HepG2 (cell line): ENCODE results near the gene POLR1H. TPM values are rescaled to one million over a fixed set of nuclear protein-coding genes. Genes with fewer than 3 reads are reported as not detected.

Experiments used
- ARID5B ChIP-seq: IDR thresholded peaks from 2 replicates; pipeline ENCODE4 v1.4.0; 2020; ENCODE audit warnings: mild to moderate bottlenecking, missing genetic modification reagents
- CHD2 ChIP-seq: IDR thresholded peaks from 2 replicates; pipeline ENCODE4 v1.6.1; 2011; ENCODE audit warnings: low read depth, low read length, improper control_type of control experiment
- DNMT1 ChIP-seq: sonication (generic); formaldehyde crosslinking; IDR thresholded peaks from 2 replicates; pipeline ENCODE4 v1.5.1; 2020; ENCODE audit warnings: mild to moderate bottlenecking, missing genetic modification reagents
- FOXA3 ChIP-seq: IDR thresholded peaks from 2 replicates; pipeline ENCODE4 v1.6.1; 2016; ENCODE audit warnings: missing genetic modification reagents, missing compliant biosample characterization
- GMEB1 ChIP-seq: sonication (generic); formaldehyde crosslinking; IDR thresholded peaks from 2 replicates; pipeline ENCODE4 v1.5.1; 2020; ENCODE audit warnings: missing genetic modification reagents, mild to moderate bottlenecking, borderline replicate concordance
- HNRNPUL1 ChIP-seq: fragments of 200-400 bp; formaldehyde crosslinking; IDR thresholded peaks from 2 replicates; pipeline ENCODE4 v1.6.1; 2017; ENCODE audit warnings: low read depth, mild to moderate bottlenecking, low read length, moderate library complexity
- HOXA5 ChIP-seq: sonication (generic); formaldehyde crosslinking; IDR thresholded peaks from 2 replicates; pipeline ENCODE4 v1.4.0; 2020; ENCODE audit warnings: missing genetic modification reagents
- MED13 ChIP-seq: sonication (generic); formaldehyde crosslinking; IDR thresholded peaks from 2 replicates; pipeline ENCODE4 v1.5.0; 2020; ENCODE audit warnings: missing genetic modification reagents
- NRL ChIP-seq: sonication (generic); formaldehyde crosslinking; IDR thresholded peaks from 2 replicates; pipeline ENCODE4 v1.5.0; 2020; ENCODE audit warnings: missing genetic modification reagents, mild to moderate bottlenecking, moderate library complexity, borderline replicate concordance
- SP140L ChIP-seq: sonication (generic); formaldehyde crosslinking; IDR thresholded peaks from 2 replicates; pipeline ENCODE4 v1.4.0; 2020; ENCODE audit warnings: missing genetic modification reagents, borderline replicate concordance
- ZBTB49 ChIP-seq: sonication (generic); formaldehyde crosslinking; IDR thresholded peaks from 2 replicates; pipeline ENCODE4 v1.4.0; 2020; ENCODE audit warnings: missing genetic modification reagents, borderline replicate concordance
- ZNF12 ChIP-seq: sonication (generic); formaldehyde crosslinking; IDR thresholded peaks from 2 replicates; pipeline ENCODE4 v1.5.0; 2020; ENCODE audit warnings: missing genetic modification reagents
- ZNF343 ChIP-seq: sonication (generic); formaldehyde crosslinking; IDR thresholded peaks from 2 replicates; pipeline ENCODE4 v1.4.0; 2020; ENCODE audit warnings: mild to moderate bottlenecking, missing genetic modification reagents
- ZNF382 ChIP-seq: sonication (generic); formaldehyde crosslinking; IDR thresholded peaks from 2 replicates; pipeline ENCODE4 v1.5.0; 2020; ENCODE audit warnings: missing genetic modification reagents, mild to moderate bottlenecking, borderline replicate concordance
- ZNF547 ChIP-seq: sonication (generic); formaldehyde crosslinking; IDR thresholded peaks from 2 replicates; pipeline ENCODE4 v1.5.1; 2020; ENCODE audit warnings: mild to moderate bottlenecking, missing genetic modification reagents
- ZNF607 ChIP-seq: sonication (generic); formaldehyde crosslinking; IDR thresholded peaks from 2 replicates; pipeline ENCODE4 v1.5.1; 2020; ENCODE audit warnings: missing genetic modification reagents, mild to moderate bottlenecking, borderline replicate concordance
- polyA plus RNA-seq, 8 experiments: library from polyadenylated mRNA; depleted of rRNA in 3 of 8; stranded (reverse) in 7 of 8; unstranded in 1 of 8; fragments of >200 nt; fragmentation: Illumina TruSeq in 4 of 8; extraction: Trizol in 4 of 8; gene quantifications; 2 replicates each; pipeline versions ENCODE4 v1.2.1 to v1.2.3, GENCODE V29; 2011 to 2016; ENCODE audit warnings: low read depth in 4 of 8, missing spikeins in 1 of 8, mixed read lengths in 1 of 8; ENCODE audit not compliant: insufficient read depth in 1 of 8
- total RNA-seq, 5 experiments: library from RNA; depleted of rRNA; stranded (reverse); fragments of >200 nt; fragmentation: Illumina TruSeq; extraction: Trizol; gene quantifications; 2 replicates each; pipeline ENCODE4 v1.2.3, GENCODE V29; 2016; ENCODE audit warnings: low read depth in 1 of 5
- TF ChIP-seq, protein P1 (sequence below): sonication (generic); formaldehyde crosslinking; IDR thresholded peaks from 2 replicates; pipeline ENCODE4 v1.4.0; 2020; ENCODE audit warnings: missing genetic modification reagents

Gene POLR1H
- total and polyA plus RNA-seq, 2 of the 13 experiments (the other 11 are each of a cell fraction or from before 2014, with no cell fraction given): 61.4 to 79.8 TPM

DNA sequence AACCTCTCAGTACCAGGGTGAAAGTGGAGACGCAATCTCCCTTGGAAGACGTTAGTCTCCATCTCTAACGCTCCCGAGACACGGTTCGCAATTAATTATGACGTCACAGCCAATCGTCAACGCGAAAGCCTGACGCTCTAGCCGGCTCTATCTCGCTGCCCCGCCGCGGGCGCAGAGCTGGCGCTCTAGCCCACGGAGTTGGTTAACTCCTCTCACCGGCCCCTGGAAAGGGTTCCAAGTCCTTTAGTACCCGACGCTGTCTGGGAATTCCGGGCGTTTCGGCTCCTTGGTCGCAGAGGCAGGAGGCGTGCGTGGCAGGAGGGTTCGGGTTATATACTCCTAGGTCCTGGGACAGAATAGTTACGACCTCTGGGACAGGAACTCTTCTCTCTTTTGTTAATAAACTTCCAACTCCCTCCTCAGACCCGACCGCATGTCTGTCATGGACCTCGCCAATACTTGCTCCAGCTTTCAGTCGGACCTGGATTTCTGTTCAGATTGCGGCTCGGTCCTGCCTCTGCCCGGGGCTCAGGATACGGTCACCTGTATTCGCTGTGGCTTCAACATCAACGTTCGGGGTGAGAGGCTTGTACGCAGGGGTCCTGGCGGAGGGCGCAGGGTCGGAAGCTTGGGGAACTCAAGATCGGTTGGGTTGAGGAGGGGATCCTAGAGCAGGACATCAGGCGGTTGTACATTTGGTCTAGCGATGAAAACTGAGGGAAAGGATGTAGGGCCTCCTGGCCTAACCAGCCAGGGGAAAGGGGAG is at the start of gene POLR1H (continued):
- TF ChIP-seq, protein P1, sequence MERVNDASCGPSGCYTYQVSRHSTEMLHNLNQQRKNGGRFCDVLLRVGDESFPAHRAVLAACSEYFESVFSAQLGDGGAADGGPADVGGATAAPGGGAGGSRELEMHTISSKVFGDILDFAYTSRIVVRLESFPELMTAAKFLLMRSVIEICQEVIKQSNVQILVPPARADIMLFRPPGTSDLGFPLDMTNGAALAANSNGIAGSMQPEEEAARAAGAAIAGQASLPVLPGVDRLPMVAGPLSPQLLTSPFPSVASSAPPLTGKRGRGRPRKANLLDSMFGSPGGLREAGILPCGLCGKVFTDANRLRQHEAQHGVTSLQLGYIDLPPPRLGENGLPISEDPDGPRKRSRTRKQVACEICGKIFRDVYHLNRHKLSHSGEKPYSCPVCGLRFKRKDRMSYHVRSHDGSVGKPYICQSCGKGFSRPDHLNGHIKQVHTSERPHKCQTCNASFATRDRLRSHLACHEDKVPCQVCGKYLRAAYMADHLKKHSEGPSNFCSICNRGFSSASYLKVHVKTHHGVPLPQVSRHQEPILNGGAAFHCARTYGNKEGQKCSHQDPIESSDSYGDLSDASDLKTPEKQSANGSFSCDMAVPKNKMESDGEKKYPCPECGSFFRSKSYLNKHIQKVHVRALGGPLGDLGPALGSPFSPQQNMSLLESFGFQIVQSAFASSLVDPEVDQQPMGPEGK (CRISPR knock-in tag): peak; percentile 34; the same call in 1 of the 2 replicates
- TF ChIP-seq ZNF12 (CRISPR knock-in tag): no peak
- no peak for TF ChIP-seq ZNF382
- no peak for TF ChIP-seq NRL (CRISPR knock-in tag)
- peak; percentile 67; the same call in 1 of the 2 replicates for TF ChIP-seq ZNF343 (CRISPR knock-in tag)
- TF ChIP-seq ARID5B (CRISPR knock-in tag): peak; percentile 81
- peak; percentile 83; the same call in 1 of the 2 replicates for TF ChIP-seq ZNF547 (CRISPR knock-in tag)
- TF ChIP-seq HNRNPUL1: no peak
- peak; percentile 41; the same call in 1 of the 2 replicates for TF ChIP-seq ZBTB49 (CRISPR knock-in tag)
- TF ChIP-seq DNMT1: 0 out of 2 replicates have a peak, but pooled peaks have one; percentile 43
- peak; percentile 89 for TF ChIP-seq GMEB1 (CRISPR knock-in tag)
- peak; percentile 98 for TF ChIP-seq HOXA5
- 0 out of 2 replicates have a peak, but pooled peaks have one; percentile 83 for TF ChIP-seq SP140L (CRISPR knock-in tag)
- no peak for TF ChIP-seq CHD2
- TF ChIP-seq FOXA3: peak; percentile 84
- TF ChIP-seq MED13 (CRISPR knock-in tag): peak; percentile 66; the same call in 1 of the 2 replicates
- TF ChIP-seq ZNF607: peak; percentile 66; the same call in 1 of the 2 replicates
